HS-27A (cell line): ENCODE data around the gene POR.

ENCODE experiments used
- DNase-seq: peaks from one replicate; pipeline ENCODE4 v3.0.0-alpha.2; 2012; ENCODE audit warnings: low read depth, missing footprints

POR gene

DNA sequence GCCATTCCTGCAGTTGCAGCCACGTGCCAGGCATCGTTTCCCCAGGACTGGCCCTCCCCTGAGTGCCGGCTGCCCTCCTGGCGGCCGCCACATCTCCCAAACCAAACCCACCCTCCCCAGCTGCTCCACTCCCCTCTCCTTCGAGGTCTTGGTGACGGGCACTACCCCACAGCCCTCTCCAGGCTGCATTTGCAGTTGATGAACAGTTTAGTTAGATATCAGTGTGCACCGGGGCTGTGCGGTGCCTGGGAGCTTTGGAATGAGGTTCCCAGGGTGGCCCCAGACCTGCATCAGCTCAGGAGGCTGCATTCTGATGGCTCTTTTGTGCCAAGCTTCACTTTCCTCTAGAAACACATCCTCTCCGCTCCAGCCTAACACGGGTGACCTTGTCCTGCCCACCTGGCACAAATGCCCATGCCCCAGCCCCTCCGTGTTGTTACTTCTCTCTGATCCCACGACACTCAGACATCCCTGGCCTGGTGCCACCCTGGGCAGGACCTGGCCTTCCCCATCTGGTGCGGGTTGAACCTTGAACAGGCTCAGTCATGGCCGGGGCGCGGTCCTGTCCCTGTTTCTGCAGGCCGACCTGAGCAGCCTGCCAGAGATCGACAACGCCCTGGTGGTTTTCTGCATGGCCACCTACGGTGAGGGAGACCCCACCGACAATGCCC is 64.9 kb downstream of the POR start:
- no peak for DNase-seq

DNA sequence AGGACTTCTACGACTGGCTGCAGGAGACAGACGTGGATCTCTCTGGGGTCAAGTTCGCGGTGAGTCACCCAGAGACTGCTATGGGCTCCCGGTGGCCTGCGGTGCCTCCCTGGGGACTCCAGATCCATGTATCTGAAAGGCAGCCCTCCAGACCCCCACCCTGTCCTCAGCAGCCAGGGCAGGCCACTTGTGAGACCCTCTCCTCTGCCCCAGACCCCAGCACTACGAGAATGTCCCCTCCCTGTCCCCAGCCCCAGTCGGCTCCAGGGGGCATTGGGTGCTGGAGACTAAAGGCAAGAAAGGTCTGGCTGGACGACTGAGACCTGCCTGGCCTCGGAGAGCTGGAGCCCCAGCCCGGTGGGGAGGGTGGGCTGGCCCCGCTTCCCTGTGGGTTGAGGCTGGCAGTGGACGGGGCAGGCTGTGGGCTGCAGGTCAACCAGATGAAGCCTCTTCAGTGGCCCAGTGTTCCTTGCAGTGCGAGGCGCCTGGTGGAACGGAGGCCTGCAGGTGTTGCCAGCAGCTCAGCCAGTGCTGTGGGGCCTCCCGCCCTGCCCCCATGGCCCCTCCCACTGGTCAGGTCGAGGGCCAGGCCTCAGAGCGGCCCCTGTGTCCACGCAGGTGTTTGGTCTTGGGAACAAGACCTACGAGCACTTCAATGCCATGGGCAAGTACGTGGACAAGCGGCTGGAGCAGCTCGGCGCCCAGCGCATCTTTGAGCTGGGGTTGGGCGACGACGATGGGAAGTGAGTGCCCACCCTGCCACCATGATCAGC is 65.7 kb downstream of the POR start:
- no peak for DNase-seq

DNA sequence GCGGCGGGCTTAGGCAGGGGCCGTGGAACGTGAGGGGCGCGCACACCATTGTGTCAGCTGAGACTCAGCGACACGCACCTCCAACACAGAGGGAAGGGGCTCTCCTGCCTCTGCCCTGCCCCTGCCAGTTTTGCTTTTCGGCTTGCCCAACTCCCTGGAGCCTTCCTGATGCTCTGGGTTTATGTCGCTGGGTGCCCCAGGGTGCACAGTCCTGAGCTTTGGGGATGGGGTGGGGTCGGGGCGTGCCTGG is 66.2 kb downstream of the POR start:
- DNase-seq: no peak

DNA sequence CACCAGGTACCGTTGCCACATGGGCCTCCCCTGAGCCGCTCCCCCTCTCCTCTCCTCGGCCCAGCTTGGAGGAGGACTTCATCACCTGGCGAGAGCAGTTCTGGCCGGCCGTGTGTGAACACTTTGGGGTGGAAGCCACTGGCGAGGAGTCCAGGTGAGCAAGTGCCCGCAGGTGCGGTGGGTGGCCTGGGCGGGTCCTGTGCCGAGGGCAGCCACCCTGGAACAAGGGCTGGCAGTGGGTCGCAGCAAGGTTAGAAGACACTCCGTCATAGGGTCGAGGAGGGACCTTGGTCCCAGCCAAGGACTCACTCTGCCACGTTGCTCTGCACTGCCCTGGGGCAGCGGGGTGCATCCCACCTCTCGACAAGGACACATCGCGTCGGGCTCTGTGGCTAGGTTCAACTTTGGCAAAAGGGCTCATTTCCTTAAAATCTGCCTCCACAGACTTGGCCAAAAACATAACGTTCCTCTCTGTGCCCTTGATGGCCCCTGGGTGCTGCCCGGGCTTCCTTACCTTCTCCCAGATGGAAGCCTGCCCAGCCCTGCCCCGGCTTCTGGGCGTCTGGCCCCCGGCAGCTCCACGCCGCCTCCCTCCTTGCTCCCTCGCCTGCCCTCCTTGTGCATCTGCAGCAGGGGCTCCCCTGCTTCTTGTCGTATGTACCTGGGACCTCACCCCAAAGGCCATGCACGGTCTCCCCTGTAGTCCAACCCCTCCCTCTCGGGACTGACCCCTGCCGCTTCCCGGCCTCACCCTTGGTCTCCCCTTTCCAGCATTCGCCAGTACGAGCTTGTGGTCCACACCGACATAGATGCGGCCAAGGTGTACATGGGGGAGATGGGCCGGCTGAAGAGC is 66.7 kb downstream of the POR start:
- DNase-seq: no peak

DNA sequence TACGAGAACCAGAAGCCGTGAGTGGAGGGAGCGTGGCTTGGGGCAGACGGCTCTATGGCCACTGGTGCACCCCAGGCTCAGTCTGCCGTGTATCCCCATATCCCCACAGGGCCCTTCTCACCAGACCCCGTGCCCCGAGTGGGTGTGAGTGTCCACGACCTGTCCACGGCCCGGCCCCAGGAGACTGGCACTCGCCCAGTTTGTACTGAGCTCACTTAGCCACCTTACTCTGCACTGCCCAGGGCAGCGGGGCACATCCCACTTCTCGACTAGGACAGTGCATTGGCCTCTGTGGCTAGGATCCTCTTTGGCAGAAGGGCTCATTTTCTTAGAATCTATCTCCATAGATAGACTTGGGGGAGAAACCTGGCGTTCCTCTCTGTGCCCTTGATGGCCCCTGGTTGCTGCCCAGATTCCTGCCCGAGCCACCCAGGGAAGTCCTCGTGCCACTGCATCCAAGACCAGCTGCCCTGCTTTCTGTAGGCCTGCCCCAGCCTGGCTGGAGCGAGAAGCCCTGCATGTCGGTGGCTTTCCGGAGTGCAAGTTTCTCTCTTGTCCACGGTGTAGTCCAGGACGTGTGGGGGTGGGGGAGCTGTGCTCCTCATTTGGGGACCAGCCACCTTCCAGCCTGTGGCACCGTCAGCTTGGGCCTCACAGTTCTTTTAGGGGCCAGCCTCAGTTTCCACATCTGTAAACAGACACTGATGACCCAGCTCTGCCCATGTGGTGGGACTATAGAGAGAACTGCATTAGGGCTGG is 67.5 kb downstream of the POR start:
- DNase-seq: no peak

DNA sequence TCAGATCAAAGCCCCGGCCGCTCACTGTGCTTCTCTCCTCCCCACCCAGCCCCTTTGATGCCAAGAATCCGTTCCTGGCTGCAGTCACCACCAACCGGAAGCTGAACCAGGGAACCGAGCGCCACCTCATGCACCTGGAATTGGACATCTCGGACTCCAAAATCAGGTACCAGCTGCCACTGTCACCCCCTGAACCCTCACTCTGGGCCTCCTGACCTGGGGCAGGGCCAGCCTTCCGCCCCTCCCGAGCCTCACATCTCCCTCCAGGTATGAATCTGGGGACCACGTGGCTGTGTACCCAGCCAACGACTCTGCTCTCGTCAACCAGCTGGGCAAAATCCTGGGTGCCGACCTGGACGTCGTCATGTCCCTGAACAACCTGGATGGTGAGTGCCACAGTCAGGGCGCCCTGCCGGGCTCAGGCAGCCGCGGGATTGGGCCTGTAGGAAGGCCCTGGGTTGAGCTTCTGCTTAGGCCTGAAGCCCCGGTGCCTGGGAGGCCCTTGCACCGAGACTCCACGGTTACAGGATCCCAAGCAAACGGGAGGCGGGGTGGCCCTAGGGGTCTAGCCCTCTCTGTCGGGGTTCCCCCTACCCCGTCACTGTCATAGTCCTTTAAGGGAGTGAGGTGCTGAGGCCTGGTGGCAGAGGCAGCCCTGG is 68.6 kb downstream of the POR start:
- no peak for DNase-seq

DNA sequence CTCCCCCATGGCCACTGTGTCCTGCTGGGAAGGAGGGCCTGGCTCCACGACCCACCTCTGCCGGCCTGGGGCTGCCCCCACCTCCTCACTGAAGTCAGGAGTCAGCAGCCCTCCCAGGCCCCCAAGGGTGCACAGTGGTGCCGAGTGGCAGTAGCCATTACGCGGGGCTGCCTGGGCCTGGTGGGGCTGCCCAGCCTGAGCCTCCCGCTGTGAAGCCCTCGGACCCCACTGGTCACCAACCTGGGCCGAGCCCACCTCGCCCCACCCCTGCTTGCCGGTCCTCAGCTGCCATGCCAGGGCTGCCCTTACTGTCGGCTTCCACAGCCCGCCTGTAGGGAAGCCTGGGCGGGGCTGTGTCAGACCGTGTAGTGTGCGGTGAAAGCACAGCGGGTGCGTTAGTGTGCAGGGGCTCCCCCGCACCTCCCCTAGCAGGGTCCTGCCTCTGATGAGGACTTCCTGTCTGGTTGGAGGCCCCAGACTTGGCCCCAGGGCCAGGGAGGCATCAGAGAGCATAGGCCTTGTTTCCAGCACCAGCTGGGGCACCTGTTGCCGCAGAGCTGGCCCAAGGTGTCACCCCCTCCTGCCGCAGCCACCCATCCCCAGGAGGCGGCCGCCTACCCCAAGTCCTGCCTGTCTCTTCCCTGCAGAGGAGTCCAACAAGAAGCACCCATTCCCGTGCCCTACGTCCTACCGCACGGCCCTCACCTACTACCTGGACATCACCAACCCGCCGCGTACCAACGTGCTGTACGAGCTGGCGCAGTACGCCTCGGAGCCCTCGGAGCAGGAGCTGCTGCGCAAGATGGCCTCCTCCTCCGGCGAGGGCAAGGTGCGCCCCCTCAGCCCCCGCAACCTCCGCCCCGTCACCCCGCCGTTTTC is 69.4 kb downstream of the POR start:
- DNase-seq: no peak

DNA sequence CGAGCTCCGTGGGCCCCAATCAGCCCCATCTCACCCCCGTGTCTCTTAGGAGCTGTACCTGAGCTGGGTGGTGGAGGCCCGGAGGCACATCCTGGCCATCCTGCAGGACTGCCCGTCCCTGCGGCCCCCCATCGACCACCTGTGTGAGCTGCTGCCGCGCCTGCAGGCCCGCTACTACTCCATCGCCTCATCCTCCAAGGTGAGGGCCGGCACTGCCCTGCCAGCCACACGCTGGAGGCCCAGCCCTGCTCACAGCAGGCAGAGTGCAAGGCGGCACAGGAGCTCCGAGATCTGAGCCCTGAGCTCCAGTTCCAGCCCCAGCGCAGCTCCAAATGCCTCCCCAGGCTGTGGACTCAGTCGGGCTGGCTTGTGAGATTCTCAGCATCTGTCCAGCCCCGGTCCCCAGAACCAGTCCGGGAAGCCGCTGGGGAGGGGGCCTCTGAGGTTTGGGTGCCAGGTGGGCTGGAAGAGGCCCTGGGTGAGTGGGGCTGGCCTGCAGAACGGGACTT is 70.1 kb downstream of the POR start:
- DNase-seq: no peak

DNA sequence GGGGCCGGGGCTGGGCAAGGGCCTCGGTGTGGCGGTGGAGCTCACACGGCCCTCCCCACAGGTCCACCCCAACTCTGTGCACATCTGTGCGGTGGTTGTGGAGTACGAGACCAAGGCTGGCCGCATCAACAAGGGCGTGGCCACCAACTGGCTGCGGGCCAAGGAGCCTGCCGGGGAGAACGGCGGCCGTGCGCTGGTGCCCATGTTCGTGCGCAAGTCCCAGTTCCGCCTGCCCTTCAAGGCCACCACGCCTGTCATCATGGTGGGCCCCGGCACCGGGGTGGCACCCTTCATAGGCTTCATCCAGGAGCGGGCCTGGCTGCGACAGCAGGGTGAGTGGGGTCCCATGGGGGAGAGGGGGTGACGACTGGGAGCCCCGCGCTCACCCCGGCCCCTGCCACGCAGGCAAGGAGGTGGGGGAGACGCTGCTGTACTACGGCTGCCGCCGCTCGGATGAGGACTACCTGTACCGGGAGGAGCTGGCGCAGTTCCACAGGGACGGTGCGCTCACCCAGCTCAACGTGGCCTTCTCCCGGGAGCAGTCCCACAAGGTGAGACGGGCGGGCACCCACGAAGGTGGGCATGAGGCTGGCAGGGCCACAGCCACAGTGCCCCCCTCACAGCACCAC is 70.7 kb downstream of the POR start:
- DNase-seq: no peak

DNA sequence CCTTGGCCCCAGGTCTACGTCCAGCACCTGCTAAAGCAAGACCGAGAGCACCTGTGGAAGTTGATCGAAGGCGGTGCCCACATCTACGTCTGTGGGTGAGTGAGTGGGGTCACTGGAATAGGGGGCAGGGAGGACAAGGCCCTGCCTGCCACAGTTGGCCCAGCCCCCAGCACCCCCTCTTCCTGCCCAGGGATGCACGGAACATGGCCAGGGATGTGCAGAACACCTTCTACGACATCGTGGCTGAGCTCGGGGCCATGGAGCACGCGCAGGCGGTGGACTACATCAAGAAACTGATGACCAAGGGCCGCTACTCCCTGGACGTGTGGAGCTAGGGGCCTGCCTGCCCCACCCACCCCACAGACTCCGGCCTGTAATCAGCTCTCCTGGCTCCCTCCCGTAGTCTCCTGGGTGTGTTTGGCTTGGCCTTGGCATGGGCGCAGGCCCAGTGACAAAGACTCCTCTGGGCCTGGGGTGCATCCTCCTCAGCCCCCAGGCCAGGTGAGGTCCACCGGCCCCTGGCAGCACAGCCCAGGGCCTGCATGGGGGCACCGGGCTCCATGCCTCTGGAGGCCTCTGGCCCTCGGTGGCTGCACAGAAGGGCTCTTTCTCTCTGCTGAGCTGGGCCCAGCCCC is 71.3 kb downstream of the POR start:
- no peak for DNase-seq

DNA sequence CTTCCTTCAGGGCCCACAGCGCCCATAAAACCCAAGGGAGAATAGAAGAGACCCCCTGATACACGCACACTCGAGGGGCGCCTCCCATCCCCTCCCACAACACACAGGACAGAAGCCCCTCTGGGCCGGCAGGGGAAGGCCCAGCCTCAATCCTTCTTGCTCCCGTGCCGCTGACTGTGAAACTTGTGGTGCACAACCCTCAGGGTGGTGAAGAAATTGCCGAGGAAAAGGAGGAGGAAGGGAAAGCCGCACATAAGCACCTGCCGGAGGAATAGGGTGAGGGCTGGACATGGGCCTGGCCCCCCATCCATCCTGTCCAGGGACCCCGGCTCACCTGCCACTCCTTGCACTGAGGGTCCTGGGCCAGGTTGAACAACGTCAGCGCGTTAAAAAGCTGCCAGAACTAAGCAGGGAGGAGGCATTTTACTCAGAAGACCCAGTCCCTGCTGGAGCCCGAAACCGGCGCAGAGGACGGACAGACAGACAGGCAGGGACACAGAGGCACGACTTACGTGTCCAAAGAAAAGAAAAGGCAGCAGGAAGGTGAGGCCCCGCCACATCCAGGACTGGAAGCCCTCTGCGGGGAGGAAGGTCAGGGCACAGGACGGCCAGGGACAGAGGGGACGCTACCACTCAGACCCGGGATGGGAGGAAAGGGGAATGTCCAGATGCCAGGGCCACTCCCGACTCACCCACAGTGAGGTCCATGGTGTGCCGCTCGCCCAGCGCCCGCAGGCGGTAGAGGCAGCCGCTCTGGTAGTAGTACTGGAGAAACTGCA is 72.3 kb downstream of the POR start:
- DNase-seq: no peak

DNA sequence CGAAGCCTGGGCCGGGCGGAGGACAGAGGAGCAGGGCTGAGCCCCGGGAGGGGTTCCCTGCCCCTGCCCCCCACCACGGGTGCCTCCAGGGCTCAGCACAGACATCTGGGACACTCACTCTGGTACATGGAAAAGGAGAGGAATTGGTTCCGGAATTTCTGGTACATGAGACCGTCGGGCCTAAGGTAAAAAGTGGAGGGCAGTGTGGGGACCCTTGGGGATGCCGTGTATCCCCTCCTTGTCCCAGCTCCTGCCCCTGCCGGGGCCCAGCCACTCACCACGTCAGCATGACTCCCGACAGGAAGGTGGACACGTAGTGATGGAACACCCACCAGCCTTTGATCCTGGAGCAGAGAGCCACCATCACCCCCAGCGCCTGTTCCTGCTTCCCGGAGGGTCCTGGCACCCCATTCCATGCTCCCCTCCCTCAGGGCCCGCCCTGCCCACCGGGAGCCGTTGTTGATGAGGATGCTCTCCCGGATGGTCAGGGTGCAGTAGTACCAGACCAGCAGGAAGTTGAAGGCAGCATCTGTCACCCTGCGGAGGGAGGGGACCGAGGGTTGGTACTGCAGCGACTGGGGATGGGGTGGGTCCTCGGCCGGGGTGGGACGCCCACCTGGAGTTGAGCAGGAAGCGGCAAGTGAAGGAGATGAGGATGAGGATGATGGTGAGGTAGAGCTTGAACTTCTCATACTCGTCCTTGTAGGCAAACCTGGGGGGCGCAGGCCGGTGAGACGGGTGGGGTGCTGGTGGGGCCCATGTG is 73.0 kb downstream of the POR start:
- DNase-seq: no peak

DNA sequence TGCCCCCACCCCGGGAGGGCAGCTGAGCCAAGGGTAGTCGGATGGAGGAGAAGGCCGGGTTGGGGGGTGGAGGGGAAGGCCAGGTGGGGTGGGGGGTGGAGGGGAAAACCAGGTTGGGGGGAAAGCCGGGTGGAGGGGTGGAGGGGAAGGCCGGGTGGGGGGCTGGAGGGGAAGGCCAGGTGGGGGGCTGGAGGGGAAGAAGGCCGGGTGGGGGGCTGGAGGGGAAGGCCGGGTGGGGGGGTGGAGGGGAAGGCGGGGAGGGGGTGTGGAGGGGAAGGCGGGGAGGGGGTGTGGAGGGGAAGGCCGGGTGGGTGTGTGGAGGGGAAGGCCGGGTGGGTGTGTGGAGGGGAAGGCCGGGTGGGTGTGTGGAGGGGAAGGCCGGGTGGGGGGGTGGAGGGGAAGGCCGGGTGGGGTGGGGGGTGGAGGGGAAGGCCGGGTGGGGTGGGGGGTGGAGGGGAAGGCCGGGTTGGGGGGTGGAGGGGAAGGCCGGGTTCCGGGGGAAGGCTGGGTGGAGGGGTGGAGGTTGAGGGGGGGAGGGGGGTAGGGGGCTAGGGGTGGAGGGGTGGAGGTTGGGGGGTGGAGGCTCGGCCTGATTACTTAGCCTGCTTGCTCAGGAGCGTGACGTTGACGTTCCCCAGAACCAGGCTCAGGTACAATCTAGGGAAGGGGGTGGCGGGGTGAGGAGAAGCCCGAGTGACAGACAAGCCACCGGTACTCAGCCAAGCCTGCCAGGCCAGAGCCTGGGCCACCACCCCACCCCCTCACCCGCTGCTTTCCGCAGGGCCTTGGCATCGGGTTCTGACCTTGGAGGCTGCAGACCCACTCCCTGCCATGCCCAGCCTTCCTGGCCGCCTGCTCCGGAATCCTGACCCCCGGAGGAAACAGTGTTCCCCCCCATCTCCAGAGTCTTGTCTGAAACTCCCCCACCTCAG is 73.9 kb downstream of the POR start:
- no peak for DNase-seq

DNA sequence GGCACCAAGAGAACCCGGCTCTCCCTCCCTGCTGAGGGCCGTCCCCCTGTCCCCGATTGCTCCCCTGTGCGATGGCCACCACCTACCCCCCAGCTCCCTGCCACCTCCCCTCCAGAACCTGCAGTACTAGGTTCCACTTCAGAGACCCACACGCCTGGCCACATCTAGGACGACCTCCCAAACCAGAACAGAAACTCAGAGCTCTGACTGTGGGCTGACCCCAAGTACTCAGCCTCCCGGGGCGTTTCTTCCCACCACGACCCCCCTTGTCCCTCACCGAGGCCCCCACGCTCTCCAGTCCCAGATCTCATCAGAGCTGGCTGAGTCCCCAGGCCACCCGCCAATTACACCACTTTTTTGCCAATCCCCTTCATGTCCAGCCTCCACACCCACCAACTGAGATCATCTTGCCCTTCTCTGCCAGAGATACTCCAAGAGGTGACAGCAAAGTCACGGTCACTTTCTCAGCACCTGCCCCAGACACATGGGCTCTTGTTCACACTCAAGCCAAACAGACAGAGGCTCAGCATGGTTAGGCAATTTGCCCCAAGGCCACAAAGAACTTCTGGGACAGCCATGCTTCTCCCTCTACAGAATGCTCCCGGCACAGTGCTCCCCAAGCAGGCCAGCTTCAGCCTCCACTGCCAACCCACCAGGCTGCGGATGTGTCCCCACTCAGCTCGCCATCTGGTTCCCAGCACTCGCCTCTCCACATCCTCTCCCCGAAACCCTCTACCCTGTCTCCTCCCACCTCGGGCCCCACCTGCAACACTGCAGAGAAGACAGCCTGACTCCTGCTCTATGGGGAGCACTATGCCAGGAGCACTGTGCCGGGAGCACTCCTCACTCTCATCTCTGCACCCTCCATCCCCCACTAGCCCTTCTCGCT is 74.8 kb downstream of the POR start:
- DNase-seq: no peak

DNA sequence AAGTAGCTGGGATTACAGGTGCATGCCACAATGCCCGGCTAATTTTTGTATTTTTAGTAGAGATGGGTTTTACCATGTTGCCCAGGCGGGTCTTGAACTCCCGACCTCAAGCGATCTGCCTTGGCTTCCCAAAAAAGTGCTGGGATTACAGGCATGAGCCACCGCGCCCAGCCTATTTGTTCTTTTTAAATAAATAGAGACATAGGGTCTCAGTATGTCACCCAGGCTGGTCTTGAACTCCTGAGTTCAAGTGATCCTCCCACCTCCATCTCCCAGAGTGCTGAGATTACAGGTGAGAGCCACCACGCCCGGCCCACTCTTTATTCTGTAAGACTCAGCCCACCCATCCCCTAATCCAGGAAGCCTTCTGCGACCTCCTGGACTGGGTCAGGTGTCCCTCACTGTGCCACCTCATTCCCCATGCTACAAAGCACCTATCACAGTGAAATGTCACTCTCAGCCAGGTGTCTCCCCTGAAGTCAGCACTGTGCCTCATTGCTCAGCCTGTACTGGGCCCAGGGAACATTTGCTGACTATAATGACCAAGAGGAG is 76.7 kb downstream of the POR start:
- DNase-seq: no peak
